K562 (cell line): ENCODE measurements around the gene MDK.

ENCODE experiments used
- E4F1 ChIP-seq: fragments of 250-450 bp; sonication (Bioruptor Pico); IDR thresholded peaks from 2 replicates; pipeline ENCODE4 v1.5.0; 2021; ENCODE audit warnings: mild to moderate bottlenecking, borderline replicate concordance
- ETV5 ChIP-seq: sonication (generic); formaldehyde crosslinking; IDR thresholded peaks from 2 replicates; pipeline ENCODE4 v1.4.0; 2020; ENCODE audit warnings: low read depth, mild to moderate bottlenecking, missing genetic modification reagents
- LARP7 ChIP-seq: fragments of 450-650 bp; IDR thresholded peaks from 2 replicates; pipeline ENCODE4 v1.6.1; 2016
- NCOA1 ChIP-seq: fragments of 450-650 bp; IDR thresholded peaks from 2 replicates; pipeline ENCODE4 v1.6.1; 2016; ENCODE audit warnings: low read depth
- ZNF384 ChIP-seq: IDR thresholded peaks from 2 replicates; pipeline ENCODE4 v1.6.1; 2012; ENCODE audit warnings: low read depth, low read length, improper control_type of control experiment

DNA sequence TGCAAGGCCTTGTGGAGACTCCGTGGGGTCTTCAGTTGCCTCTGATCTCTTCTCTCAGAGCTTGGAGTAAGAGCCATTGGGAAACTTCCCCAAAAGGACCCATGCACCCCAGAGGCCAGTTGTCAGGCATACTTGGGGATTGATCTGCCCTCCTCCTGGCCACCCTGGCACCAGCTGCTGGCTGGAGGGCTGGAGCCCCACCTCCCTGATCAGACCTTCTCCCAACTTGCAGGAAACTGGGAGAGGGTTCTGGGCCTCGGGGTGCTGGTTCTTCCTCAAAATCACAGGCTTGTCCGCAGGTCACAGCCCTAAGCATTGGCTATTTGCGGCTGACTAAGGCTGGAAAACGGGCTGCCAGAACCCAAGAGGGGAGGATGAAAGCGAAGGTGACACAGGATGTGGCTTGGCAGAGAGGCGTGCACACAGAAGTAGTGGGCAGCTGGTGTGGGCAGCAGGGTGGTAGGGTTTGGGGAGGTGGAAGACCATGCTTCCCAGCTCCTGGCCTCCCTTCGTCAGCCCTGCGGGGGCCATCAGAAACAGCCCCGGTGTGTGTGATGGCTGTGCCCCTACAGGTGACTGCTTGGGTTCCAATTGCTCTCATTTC lies 35.5 kb upstream of the MDK start:
- TF ChIP-seq ETV5 (CRISPR knock-in tag): no peak
- TF ChIP-seq ZNF384: no peak
- TF ChIP-seq NCOA1: no peak
- no peak for TF ChIP-seq E4F1
- TF ChIP-seq LARP7: no peak
